ENCODE results near the gene SLC12A6.
"Not testable (repeated sequence)": the region's sequence is repeated elsewhere in the genome, so short reads cannot be mapped to it uniquely, and the experiment has no call there.

Gene SLC12A6

DNA sequence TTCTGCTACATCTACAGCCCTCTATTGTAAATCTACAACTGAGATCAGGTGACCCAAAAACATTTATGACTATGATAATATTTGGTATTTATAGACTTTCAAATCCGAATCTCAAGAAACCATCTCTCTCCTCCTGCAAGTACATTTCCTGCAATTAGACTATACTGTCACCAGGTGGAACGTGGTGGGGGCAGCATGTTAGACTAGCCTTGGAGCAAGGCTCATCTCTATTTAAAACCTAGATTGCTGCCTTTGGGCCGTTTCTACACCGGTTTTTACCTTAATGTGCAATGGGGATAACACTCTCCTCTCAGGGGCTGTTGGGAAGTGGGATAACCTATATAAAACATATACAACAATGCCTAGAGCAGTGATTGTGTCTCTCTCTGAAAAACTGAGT is 123.9 kb downstream of the SLC12A6 start:
- no peak for FAIRE-seq
- no peak for DNase-seq (ENCODE audit: insufficient read length, low spot score)

GRCh38 chr15:34209421-34210282 is 127.9 kb downstream of the SLC12A6 start, which contains the start of gene KATNBL1:
TSS of gene KATNBL1 (minus strand) at chr15:34210096. CDS start at chr15:34163676, 46,420 bp downstream.
- DNase-seq (ENCODE audit: insufficient read length, low spot score) (peak; percentile 85), FAIRE-seq (no peak)

DNA sequence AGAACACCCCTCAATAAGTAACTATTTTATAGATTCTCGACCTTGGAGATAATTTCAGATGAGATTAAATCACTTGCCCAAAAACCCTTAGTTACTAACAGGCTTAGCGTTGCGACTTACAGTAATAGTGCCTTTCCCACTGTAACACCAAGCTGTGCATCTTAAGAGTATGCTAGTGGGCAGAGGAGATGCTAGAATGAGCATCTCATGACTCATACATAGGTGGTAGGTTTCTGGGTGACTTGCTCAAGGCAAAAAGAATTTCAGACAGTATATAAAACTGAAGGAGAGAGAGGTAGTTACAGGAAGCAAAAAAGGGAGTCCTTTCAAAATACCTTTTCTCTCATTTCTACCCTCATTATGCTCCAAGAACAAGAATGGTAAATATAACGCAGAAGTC is 131.6 kb downstream of the SLC12A6 start:
- DNase-seq (ENCODE audit: insufficient read length, low spot score): peak; percentile 17
- FAIRE-seq: no peak

- DNase-seq (ENCODE audit: insufficient read length, low spot score) (no peak), FAIRE-seq (no peak)
Measured at GRCh38 chr15:34203936-34204335, 133.6 kb downstream of the SLC12A6 start.

DNA sequence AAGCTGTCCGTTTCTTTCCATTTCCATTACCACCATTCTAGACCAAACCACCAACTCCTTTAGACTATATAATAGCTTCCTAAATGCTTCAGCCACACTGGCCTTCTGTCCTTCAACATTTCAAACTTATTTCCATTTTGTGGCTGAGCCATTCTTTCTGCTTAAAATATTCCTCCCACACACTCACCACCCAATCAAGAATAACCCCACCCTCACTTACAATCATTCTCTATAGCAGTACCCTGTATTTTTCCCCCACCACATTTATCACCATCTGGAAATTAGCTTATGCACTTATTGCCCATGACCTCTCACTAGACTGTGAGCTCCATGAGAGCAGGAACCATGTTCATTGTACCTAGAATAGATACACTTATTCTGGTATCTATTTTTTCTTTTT is 134.3 kb downstream of the SLC12A6 start:
- no peak for DNase-seq (ENCODE audit: insufficient read length, low spot score)
- FAIRE-seq: no peak

DNA sequence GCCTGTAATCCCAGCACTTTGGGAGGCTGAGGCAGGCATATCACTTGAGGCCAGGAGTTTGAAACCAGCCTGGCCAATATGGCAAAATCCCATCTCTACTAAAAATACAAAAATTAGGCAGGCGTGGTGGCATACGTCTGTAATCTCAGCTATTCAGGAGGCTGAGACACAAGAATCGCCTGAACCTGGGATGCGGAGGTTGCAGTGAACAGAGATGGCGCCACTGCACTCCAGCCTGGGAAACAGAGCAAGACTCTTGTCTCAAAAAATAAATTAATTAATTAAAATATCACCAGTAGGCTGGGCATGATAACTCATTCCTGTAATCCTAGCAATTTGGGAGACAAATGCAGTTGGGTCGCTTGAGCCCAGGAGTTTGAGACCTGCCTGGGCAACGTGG is 144.3 kb downstream of the SLC12A6 start:
- FAIRE-seq; DNase-seq (ENCODE audit: insufficient read length, low spot score): not testable (repeated sequence)

GRCh38 chr15:34188711-34189110 is 148.9 kb downstream of the SLC12A6 start:
- FAIRE-seq (no peak), DNase-seq (ENCODE audit: insufficient read length, low spot score) (no peak)

GRCh38 chr15:34185666-34186065 is 151.9 kb downstream of the SLC12A6 start:
- no peak for DNase-seq (ENCODE audit: insufficient read length, low spot score)
- FAIRE-seq: no peak

DNA sequence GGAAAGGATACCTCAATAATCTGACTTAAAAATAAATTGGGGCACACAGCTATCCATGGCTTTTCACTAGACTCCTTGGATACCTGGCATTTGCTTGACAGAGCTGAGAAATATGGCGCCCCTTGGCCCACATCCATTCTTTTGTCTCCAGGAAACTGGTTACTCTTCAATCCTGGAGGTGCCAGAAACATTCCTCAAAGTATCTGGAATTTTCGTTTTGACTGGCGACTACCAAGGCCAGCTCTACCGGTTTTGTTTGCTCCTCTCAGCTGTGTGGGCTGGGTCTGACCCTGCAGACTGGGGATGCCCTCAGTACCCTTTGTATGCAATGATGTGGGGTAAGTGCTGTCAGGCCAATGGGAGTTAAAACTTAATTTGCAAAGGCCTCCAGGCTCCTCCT is 154.6 kb downstream of the SLC12A6 start:
- FAIRE-seq: no peak

More for the DNA sequence above, 154.6 kb downstream of the SLC12A6 start:
- DNase-seq (ENCODE audit: insufficient read length, low spot score): no peak
